ENCODE data around the gene SNED1.

DNA sequence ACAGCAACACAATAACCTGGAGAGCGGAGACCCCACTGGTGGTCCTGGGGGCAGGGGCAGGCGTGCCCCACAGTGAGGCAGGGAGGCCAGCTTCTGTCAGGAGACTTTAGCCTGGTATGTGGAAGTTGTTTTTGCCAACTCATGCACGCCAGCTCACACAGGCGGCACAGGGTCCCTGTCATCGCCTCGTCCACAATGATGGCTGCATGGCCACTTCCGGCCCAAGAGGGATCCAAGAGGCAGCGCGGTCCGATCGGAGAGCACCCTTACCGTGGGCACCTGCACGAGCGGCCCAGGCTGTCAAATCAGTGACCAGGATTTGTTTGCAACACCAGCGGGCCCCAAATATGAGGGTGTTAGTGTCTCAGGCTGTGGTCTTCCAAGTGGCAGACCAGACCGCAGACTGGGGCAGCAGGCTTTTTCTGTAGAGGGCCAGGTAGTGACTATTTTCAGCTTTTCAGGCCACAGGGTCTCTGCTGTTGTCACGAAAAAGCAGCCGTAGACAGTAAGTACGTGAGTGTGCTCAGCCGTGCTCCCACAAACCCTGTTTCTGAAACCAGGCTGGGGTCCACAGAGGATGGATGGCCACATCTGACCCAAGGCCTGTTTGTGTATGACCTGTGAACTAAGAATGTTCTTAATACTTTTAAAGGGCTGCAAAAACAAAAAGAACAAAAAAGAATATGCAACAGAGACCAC, 21.2 kb downstream of the SNED1 start:
- TF ChIP-seq, protein P1, sequence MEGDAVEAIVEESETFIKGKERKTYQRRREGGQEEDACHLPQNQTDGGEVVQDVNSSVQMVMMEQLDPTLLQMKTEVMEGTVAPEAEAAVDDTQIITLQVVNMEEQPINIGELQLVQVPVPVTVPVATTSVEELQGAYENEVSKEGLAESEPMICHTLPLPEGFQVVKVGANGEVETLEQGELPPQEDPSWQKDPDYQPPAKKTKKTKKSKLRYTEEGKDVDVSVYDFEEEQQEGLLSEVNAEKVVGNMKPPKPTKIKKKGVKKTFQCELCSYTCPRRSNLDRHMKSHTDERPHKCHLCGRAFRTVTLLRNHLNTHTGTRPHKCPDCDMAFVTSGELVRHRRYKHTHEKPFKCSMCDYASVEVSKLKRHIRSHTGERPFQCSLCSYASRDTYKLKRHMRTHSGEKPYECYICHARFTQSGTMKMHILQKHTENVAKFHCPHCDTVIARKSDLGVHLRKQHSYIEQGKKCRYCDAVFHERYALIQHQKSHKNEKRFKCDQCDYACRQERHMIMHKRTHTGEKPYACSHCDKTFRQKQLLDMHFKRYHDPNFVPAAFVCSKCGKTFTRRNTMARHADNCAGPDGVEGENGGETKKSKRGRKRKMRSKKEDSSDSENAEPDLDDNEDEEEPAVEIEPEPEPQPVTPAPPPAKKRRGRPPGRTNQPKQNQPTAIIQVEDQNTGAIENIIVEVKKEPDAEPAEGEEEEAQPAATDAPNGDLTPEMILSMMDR (IDR thresholded peaks at IDR 0.05; ENCODE audit: borderline replicate concordance, extremely low read depth, low read length, poor library complexity, severe bottlenecking), result no peak
- TF ChIP-seq EZH2 (IDR thresholded peaks at IDR 0.05; ENCODE audit: borderline replicate concordance, low read depth, low read length, severe bottlenecking), result no peak
